Epithelial cell of esophagus (primary cell): Measurements from ENCODE around the gene CDK11B.

Source experiments
- DNase-seq: peaks from one replicate; pipeline ENCODE4 v3.0.0; 2010; ENCODE audit warnings: low read depth
- H3K4me3 ChIP-seq: 2 replicates; pipeline ENCODE4 v1.5.1; 2011; ENCODE audit warnings: mild to moderate bottlenecking, low read length, control low read depth
- TF ChIP-seq, protein P1 (sequence below): IDR thresholded peaks from 2 replicates; pipeline ENCODE4 v1.5.1; 2011; ENCODE audit warnings: low read depth, mild to moderate bottlenecking, low read length, control low read depth, inconsistent platforms; ENCODE audit not compliant: insufficient read depth; ENCODE audit errors: missing control alignments

Gene CDK11B

GRCh38 chr1:1594602-1595260 is 64.1 kb downstream of the CDK11B start:
- TF ChIP-seq, protein P1, sequence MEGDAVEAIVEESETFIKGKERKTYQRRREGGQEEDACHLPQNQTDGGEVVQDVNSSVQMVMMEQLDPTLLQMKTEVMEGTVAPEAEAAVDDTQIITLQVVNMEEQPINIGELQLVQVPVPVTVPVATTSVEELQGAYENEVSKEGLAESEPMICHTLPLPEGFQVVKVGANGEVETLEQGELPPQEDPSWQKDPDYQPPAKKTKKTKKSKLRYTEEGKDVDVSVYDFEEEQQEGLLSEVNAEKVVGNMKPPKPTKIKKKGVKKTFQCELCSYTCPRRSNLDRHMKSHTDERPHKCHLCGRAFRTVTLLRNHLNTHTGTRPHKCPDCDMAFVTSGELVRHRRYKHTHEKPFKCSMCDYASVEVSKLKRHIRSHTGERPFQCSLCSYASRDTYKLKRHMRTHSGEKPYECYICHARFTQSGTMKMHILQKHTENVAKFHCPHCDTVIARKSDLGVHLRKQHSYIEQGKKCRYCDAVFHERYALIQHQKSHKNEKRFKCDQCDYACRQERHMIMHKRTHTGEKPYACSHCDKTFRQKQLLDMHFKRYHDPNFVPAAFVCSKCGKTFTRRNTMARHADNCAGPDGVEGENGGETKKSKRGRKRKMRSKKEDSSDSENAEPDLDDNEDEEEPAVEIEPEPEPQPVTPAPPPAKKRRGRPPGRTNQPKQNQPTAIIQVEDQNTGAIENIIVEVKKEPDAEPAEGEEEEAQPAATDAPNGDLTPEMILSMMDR: no peak
- no peak overlapping the region for H3K4me3 ChIP-seq
- DNase-seq: no peak

- TF ChIP-seq, protein P1: no peak
- H3K4me3 ChIP-seq: no peak overlapping the region
- no peak for DNase-seq
These were observed 64.8 kb downstream of the CDK11B start for GRCh38 chr1:1593834-1594601.

DNA sequence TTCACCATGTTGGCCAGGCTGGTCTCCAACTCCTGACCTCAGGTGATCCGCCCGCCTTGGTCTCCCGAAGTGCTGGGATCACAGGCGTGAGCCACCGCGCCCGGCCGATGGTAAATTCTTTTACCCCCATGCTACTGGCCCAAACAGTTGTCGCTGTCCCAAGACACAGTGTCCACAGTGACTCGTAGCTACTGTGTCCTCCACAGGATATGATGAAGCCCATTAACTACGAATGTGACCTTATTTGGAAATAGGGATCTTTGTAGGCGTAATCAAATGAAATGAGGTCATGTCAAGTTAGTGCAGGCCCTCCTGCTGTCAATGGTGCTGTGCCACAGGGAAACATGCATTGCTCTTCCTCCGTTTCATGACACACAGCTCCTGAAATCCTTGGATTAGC is 67.4 kb downstream of the CDK11B start:
- peak; percentile 33 for DNase-seq
- TF ChIP-seq, protein P1: no peak
- no peak overlapping the region for H3K4me3 ChIP-seq
